GM12878 (cell line): ENCODE data around the gene MRTFA. TPM values are rescaled to one million over a fixed set of nuclear protein-coding genes. Genes with fewer than 3 reads are reported as not detected.

Experiments
- ATAC-seq: fragments of 200-7000 bp; cut with Tn5 transposase; 3 replicates; pipeline ENCODE4 v1.9.1; 2020; ENCODE audit warnings: mild to moderate bottlenecking, moderate library complexity
- BruUV-seq: library from RNA; stranded (reverse); fragments of 400-500 nt; replicated peaks from 2 replicates; lab custom pipeline; 2021; lab: Mats Ljungman, UMichigan
- CTCF ChIA-PET: fragments of 300-600 bp; sonication (Branson Sonifier 250); formaldehyde crosslinking; extraction: SDS; loops from one replicate; lab custom pipeline; 2021; ENCODE audit warnings: inconsistent platforms; lab: Yijun Ruan, JAX
- POLR2A ChIA-PET: fragments of 350-600 bp; formaldehyde crosslinking; extraction: SDS; loops from one replicate; lab custom pipeline; 2021; ENCODE audit warnings: inconsistent platforms; lab: Charles Lee
- RAD21 ChIA-PET: fragments of 300-600 bp; sonication (Branson Sonifier 250); formaldehyde crosslinking; loops from one replicate; lab custom pipeline; 2023; ENCODE audit warnings: antibody characterized with exemption; ENCODE audit not compliant: unreplicated experiment; lab: Charles Lee
- SMC1A ChIA-PET: fragments of 300-600 bp; sonication (Branson Sonifier 250); formaldehyde crosslinking; loops from one replicate; lab custom pipeline; 2023; ENCODE audit not compliant: unreplicated experiment, uncharacterized antibody; lab: Charles Lee
- DNase-seq: peaks from one replicate; pipeline ENCODE4 v3.0.0-alpha.2; 2011; ENCODE audit warnings: low read depth, low spot score
- FAIRE-seq: peaks from 3 replicates; lab custom pipeline; 2011; peaks lifted over from hg19 to GRCh38; lab: Jason Lieb, UNC
- H2AFZ ChIP-seq: 2 replicates; pipeline ENCODE4 v1.6.0; 2011; ENCODE audit warnings: low read depth, low read length, control low read depth; ENCODE audit not compliant: control insufficient read depth
- H3K27ac ChIP-seq: 2 replicates; pipeline ENCODE4 v1.5.1; 2011; ENCODE audit warnings: control low read depth; ENCODE audit not compliant: control insufficient read depth, insufficient read depth
- H3K27me3 ChIP-seq, 2 experiments: replicated peaks in 1 of 2; 2 replicates each; pipeline versions ENCODE4 v1.6.0 to v1.6.1; 2011; ENCODE audit warnings: low read length in 1 of 2; ENCODE audit not compliant: control insufficient read depth in 2 of 2, insufficient read depth in 2 of 2
- H3K36me3 ChIP-seq, 2 experiments: 2 replicates each; pipeline ENCODE4 v1.5.1; 2011; ENCODE audit warnings: low read length in 1 of 2; ENCODE audit not compliant: control insufficient read depth in 2 of 2, insufficient read depth in 2 of 2
- H3K4me1 ChIP-seq: 2 replicates; pipeline ENCODE4 v1.6.1; 2011; ENCODE audit warnings: mild to moderate bottlenecking, low read length, moderate library complexity, mixed read lengths; ENCODE audit not compliant: control insufficient read depth, insufficient read depth
- H3K4me2 ChIP-seq: 2 replicates; pipeline ENCODE4 v1.6.0; 2011; ENCODE audit warnings: control low read depth; ENCODE audit not compliant: control insufficient read depth, insufficient read depth
- H3K4me3 ChIP-seq: fragments of 200-600 bp; sonication (generic); 2 replicates; pipeline ENCODE4 v1.5.1; 2016
- H3K79me2 ChIP-seq: 2 replicates; pipeline ENCODE4 v1.6.0; 2011; ENCODE audit warnings: low read length; ENCODE audit not compliant: control insufficient read depth, insufficient read depth
- H3K9ac ChIP-seq: 2 replicates; pipeline ENCODE4 v1.8.0; 2011; ENCODE audit warnings: low read length, control low read depth, mixed read lengths; ENCODE audit not compliant: control insufficient read depth, insufficient read depth
- H3K9me3 ChIP-seq: replicated peaks from 3 replicates; pipeline ENCODE4 v1.5.1; 2011; ENCODE audit warnings: mild to moderate bottlenecking, low read length; ENCODE audit not compliant: control insufficient read depth, insufficient read depth
- H4K20me1 ChIP-seq: 2 replicates; pipeline ENCODE4 v1.6.0; 2011; ENCODE audit not compliant: control insufficient read depth, insufficient read depth
- NFXL1 ChIP-seq: fragments of 450-650 bp; IDR thresholded peaks from 2 replicates; pipeline ENCODE4 v1.6.1; 2017; ENCODE audit warnings: antibody characterized with exemption, mild to moderate bottlenecking, borderline replicate concordance
- POU2F2 ChIP-seq: IDR thresholded peaks from 3 replicates; pipeline ENCODE4 v1.6.1; 2011; ENCODE audit warnings: low read depth, mild to moderate bottlenecking, low read length, borderline replicate concordance
- PRDM15 ChIP-seq: fragments of 450-650 bp; formaldehyde crosslinking; IDR thresholded peaks from 2 replicates; pipeline ENCODE4 v1.4.0; 2020; ENCODE audit warnings: mild to moderate bottlenecking, moderate library complexity
- TCF12 ChIP-seq: IDR thresholded peaks from 2 replicates; pipeline ENCODE4 v1.6.1; 2011; ENCODE audit warnings: low read depth, mild to moderate bottlenecking, low read length
- in situ Hi-C: fragments of 300-500 bp; cut with MboI; formaldehyde crosslinking; loops from 9 replicates; pipeline ENCODE4 v1.14.3; 2018; ENCODE audit warnings: mixed read lengths
- intact Hi-C: fragments of 100-400 bp; cut with micrococcal nuclease; formaldehyde crosslinking; loops from one replicate; pipeline ENCODE4 v1.14.2; 2022; ENCODE audit not compliant: unreplicated experiment
- polyA plus RNA-seq, 11 experiments: library from polyadenylated mRNA; depleted of rRNA in 4 of 11; unstranded in 6 of 11; stranded (reverse) in 5 of 11; fragments of >200 nt; fragmentation: Nextera tagmentation in 4 of 11; fragmentation: Illumina TruSeq in 1 of 11; extraction: Ambion mirVana in 4 of 11; extraction: Trizol in 1 of 11; gene quantifications; 1 replicate in 1 of 11; 2 replicates in 10 of 11; pipeline versions ENCODE4 v1.2.1 to v1.2.3, GENCODE V29; 2011 to 2016; ENCODE audit warnings: inconsistent platforms in 2 of 11, missing spikeins in 2 of 11, low read depth in 1 of 11
- total RNA-seq, 4 experiments: library from RNA; depleted of rRNA in 3 of 4; stranded (reverse); fragments of >200 nt in 3 of 4; fragmentation: Illumina TruSeq in 1 of 4; extraction: Trizol in 1 of 4; gene quantifications; 2 replicates each; pipeline versions ENCODE4 v1.2.1 to v1.2.3, GENCODE V29; 2013 to 2021

Gene MRTFA
- total and polyA plus RNA-seq, 10 of the 15 experiments (the other 5 are each of a cell fraction or from before 2014, with no cell fraction given) = 2.0 to 63.9 (median 17.9) TPM

- no peak overlapping the region for H3K4me2 ChIP-seq
- H3K4me3 ChIP-seq = no peak overlapping the region
- H3K9me3 ChIP-seq = no peaks in the 10 kb centered on the region
- H4K20me1 ChIP-seq = no peaks in the 10 kb centered on the region
- ChIA-PET CTCF (interaction anchor here (1.0 to 11.5 kb wide), 4 partner anchors 9 to 164 kb away, joined by 3 to 202 read pairs (median 6); no protein-coding TSS in a partner anchor), SMC1A (interaction anchor here (0.7 to 1.6 kb wide), 8 partner anchors 12 to 163 kb away, joined by 3 to 5 read pairs (median 3); no protein-coding TSS in a partner anchor)
- DNase-seq = no peak
- TF ChIP-seq NFXL1 (no peak), PRDM15 (no peak), TCF12 (no peak), POU2F2 (no peak)
- TF ChIP-seq, all 136 proteins: peak for 0
- peaks cover 2 to 13% of the 10 kb centered on the region in 2 experiments for H3K36me3 ChIP-seq
- intact Hi-C loops (no loop called here), in situ Hi-C loops (no loop called here)
- BruUV-seq = no TSS peak
- no peaks in the 10 kb centered on the region for H3K4me1 ChIP-seq
- H2AFZ ChIP-seq = no peak overlapping the region
- ChIA-PET RAD21 (interaction anchor here (2.0 kb wide), 1 partner anchor 46 kb away, joined by 8 read pairs; no protein-coding TSS in a partner anchor), POLR2A (interaction anchor here (1.1 kb wide), 1 partner anchor 69 kb away, joined by 3 read pairs; no protein-coding TSS in a partner anchor)
- no peak overlapping the region for H3K9ac ChIP-seq
- no peak overlapping the region for H3K27ac ChIP-seq
- H3K79me2 ChIP-seq = peaks cover 25% of the 10 kb centered on the region
- ATAC-seq (no peak), FAIRE-seq (no peak)
- H3K27me3 ChIP-seq = no peaks in the 10 kb centered on the region
Observed at GRCh38 chr22:40482391-40482790, 154.1 kb downstream of the MRTFA start.
